ENCODE data around the gene DDX42.
"Not testable (repeated sequence)": the region's sequence is repeated elsewhere in the genome, so short reads cannot be mapped to it uniquely, and the experiment has no call there.

DDX42 gene

DNA sequence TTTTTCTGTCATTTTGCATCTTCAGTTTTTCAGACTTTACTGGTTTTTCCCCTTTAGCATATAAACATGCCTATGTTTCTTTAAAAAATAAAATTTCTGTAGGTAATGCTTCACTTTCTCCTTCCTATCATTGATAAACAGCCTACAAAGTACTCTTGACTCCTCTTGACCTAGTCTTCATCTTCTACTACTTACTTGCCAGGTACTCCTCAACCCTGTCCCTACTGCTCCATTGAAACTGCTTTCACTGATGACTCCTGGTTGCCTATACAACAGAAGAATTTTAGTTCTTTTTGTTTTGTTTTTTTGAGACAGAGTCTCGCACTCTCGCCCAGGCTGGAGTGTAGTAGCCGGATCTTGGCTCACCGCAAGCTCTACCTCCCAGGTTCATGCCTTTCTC is 7.0 kb downstream of the DDX42 start:
- TF ChIP-seq, protein P1, sequence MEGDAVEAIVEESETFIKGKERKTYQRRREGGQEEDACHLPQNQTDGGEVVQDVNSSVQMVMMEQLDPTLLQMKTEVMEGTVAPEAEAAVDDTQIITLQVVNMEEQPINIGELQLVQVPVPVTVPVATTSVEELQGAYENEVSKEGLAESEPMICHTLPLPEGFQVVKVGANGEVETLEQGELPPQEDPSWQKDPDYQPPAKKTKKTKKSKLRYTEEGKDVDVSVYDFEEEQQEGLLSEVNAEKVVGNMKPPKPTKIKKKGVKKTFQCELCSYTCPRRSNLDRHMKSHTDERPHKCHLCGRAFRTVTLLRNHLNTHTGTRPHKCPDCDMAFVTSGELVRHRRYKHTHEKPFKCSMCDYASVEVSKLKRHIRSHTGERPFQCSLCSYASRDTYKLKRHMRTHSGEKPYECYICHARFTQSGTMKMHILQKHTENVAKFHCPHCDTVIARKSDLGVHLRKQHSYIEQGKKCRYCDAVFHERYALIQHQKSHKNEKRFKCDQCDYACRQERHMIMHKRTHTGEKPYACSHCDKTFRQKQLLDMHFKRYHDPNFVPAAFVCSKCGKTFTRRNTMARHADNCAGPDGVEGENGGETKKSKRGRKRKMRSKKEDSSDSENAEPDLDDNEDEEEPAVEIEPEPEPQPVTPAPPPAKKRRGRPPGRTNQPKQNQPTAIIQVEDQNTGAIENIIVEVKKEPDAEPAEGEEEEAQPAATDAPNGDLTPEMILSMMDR (IDR thresholded peaks at IDR 0.05; ENCODE audit: low read depth, low read length) = no peak
- DNase-seq (ENCODE audit: extremely low read depth, low read depth) = no peak

DNA sequence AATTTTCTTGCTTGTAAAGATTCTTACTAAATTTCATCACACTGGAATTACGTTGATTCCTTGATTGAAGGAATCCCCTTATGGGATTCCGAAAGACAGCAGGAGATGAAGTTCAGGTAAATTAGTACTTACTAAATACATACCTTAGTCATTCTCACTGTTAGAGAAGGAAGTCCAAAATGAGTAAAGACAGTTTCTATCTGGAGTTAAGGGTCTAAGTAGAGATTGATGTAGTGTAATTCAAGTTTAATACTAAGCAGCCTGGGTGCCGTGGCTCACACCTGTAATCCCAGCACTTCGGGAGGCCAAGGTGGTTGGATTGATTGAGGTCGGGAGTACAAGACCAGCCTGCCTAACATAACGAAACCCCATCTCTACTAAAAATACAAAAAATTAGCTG is 9.6 kb downstream of the DDX42 start:
- TF ChIP-seq, protein P1 (IDR thresholded peaks at IDR 0.05; ENCODE audit: low read depth, low read length) = no peak
- DNase-seq (ENCODE audit: extremely low read depth, low read depth) = no peak

DNA sequence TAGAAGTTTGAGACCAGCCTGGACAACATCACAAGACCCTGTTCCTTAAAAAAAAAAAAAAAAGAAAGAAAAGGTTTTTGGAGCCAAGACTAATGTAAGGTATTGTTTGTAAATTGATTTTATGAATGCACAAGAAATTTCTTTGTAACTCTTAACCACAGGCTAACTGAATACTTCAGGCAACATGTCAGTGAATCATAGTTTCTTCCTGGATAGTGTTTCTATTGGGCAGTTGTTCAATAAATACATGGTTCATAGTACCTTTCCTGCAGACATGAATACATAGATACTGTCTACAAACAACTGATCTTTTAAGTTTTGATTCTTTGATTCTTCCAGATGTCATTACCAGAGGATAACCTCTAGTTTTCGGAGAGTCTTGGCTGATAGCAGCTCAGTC is 11.6 kb downstream of the DDX42 start:
- TF ChIP-seq, protein P1 (IDR thresholded peaks at IDR 0.05; ENCODE audit: low read depth, low read length) = no peak
- no peak for DNase-seq (ENCODE audit: extremely low read depth, low read depth)

DNA sequence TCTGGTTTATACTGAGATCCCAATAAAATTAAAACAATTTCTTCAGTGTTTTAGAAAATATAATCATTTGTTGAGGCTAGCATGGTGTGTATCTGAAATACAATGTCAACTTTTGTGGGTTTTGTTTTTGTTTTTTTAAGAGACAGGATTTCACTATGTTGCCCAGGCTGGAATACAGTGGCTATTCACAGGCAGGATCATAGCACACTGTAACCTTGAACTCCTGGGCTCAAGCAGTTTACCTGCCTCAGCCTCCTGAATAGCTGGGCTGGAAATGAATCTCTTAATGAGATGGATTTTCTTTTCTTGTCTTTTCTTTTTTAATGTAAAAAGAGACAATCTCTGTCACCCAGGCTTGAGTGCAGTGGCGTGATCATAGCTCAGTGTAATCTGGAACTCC is 12.1 kb downstream of the DDX42 start:
- TF ChIP-seq, protein P1 (IDR thresholded peaks at IDR 0.05; ENCODE audit: low read depth, low read length) = no peak
- no peak for DNase-seq (ENCODE audit: extremely low read depth, low read depth)

DNA sequence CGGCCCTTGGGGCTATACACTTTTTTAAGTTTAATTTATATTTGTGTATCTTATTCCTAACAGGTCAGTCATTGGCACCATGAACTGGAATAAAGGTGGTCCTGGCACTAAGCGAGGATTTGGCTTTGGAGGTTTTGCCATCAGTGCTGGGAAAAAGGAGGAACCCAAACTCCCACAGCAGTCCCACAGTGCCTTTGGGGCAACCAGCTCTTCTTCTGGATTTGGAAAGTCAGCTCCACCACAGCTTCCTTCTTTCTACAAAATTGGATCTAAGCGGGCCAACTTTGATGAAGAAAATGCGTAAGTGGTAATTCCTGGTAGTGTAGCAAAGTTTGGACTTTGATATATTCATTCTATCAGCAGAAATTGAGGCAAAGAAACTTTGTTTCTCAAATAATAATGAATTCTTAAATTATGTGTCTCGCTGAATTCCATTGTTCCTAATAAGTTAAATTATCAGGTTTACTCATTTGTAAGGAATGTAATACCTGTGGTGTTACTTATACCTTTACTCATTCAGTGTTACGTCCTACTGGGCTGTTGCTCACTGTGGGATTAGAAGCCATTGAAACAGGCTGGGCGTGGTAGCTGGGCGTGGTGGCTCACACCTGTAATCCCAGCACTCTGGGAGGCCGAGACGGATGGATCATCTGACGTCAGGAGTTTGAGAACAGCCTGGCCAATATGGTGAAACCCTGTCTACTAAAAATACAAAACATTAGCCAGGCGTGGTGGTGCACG is 13.2 kb downstream of the DDX42 start:
- no peak for DNase-seq (ENCODE audit: extremely low read depth, low read depth)
- TF ChIP-seq, protein P1 (IDR thresholded peaks at IDR 0.05; ENCODE audit: low read depth, low read length) = no peak

DNA sequence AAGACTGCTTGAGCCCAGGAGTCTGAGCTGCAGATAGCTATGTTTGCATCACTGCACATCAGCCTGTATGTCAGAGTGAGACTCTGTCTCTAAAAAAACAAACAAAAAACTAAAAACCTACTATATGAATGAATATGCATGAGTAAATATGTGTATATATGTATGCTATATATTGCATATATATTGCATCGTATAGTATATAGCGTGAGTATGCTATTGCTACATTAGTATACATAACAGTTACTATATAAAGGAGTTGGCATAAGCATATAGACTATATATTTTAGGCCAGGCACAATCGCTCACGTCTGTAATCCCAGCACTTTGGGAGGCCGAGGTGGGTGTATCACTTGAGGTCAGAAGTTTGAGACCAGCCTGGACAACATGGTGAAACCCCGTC is 16.1 kb downstream of the DDX42 start:
- no peak for DNase-seq (ENCODE audit: extremely low read depth, low read depth)
- TF ChIP-seq, protein P1 (IDR thresholded peaks at IDR 0.05; ENCODE audit: low read depth, low read length) = no peak

DNA sequence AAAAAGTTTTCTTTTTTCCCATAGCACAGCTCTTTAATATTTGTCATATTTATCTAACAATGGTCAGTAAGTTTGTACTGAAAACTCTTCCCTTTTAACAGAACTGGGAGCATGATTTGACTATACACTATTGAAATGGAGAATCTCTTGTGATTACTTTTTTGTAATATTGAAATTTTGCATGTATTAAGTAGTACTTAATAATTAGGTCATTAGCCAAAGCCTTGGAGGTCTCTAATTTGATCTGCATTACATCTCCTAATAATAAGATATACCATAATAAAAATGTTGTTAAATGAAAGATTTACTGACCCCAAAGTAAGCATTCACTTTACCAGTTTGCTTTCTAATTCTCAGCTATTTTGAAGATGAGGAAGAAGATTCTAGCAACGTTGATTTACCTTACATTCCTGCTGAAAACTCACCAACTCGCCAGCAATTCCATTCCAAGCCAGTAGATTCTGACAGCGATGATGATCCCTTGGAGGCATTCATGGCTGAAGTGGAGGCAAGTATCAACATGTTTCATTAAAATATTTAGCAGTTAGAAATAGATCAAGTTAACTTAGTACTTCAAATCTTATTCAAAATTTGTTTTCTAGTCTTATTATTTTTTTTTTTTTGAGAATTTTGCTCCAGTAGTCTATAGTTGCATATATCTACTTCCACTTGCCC is 18.2 kb downstream of the DDX42 start:
- no peak for DNase-seq (ENCODE audit: extremely low read depth, low read depth)
- TF ChIP-seq, protein P1 (IDR thresholded peaks at IDR 0.05; ENCODE audit: low read depth, low read length) = no peak

DNA sequence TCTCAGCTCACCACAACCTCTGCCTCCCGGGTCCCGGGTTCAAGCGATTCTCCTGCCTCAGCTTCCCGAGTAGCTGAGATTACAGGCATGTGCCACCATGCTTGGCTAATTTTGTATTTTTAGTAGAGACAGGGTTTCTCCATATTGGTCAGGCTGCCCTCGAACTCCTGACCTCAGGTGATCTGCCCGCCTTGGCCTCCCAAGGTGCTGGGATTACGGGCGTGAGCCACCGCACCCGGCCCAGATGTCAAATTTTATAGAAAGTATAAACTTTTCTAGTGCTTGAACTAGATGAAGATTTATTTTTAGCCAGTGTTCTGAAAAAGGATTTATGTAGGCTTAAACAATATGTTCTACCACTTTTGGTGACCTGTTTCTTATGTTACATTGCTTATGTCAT is 22.4 kb downstream of the DDX42 start:
- not testable (repeated sequence) for DNase-seq (ENCODE audit: extremely low read depth, low read depth)

All from AG09319 (cell line).